Right atrium auricular region (tissue), 2 donors: Measurements from ENCODE around the gene NELL1. TPM values are rescaled to one million over a fixed set of nuclear protein-coding genes. Genes with fewer than 3 reads are reported as not detected.

ENCODE experiments used
- DNase-seq: peaks from one replicate; pipeline ENCODE4 v3.0.0-alpha.2; 2019; ENCODE audit warnings: low spot score
- H3K27ac ChIP-seq, 2 donors: fragments of 200-600 bp; sonication (generic); 1 replicate in 1 of 2; 2 replicates in 1 of 2; pipeline ENCODE4 v1.5.1; 2016 to 2019
- H3K27me3 ChIP-seq, 2 donors: fragments of 200-600 bp; sonication (generic); one replicate each; pipeline versions ENCODE4 v1.5.1 to v1.6.0; 2017 to 2019
- H3K36me3 ChIP-seq: fragments of 200-600 bp; sonication (generic); one replicate; pipeline ENCODE4 v1.5.1; 2016
- H3K4me1 ChIP-seq, 2 donors: fragments of 200-600 bp; sonication (generic); one replicate each; pipeline versions ENCODE4 v1.5.1 to v1.6.0; 2017 to 2019
- H3K4me3 ChIP-seq, 2 donors: fragments of 200-600 bp; sonication (generic); 1 replicate in 1 of 2; 2 replicates in 1 of 2; pipeline ENCODE4 v1.5.1; 2017 to 2019; ENCODE audit warnings: mild to moderate bottlenecking in 1 of 2, moderate library complexity in 1 of 2
- H3K9me3 ChIP-seq, 2 donors: fragments of 200-600 bp; sonication (generic); one replicate each; pipeline ENCODE4 v1.5.1; 2019
- total RNA-seq, 2 donors: library from RNA; depleted of rRNA; stranded (reverse); fragments of >200 nt; gene quantifications; one replicate each; pipeline ENCODE4 v1.1.0, GENCODE V29; 2016
- TF ChIP-seq, protein P1 (sequence below), 2 donors: fragments of 200-600 bp; sonication (generic); IDR thresholded peaks; one replicate each; pipeline ENCODE4 v1.5.1; 2019; ENCODE audit warnings: antibody characterized with exemption in 2 of 2

NELL1 gene
- total RNA-seq, 2 donors from 2014 or later, result not detected

DNA sequence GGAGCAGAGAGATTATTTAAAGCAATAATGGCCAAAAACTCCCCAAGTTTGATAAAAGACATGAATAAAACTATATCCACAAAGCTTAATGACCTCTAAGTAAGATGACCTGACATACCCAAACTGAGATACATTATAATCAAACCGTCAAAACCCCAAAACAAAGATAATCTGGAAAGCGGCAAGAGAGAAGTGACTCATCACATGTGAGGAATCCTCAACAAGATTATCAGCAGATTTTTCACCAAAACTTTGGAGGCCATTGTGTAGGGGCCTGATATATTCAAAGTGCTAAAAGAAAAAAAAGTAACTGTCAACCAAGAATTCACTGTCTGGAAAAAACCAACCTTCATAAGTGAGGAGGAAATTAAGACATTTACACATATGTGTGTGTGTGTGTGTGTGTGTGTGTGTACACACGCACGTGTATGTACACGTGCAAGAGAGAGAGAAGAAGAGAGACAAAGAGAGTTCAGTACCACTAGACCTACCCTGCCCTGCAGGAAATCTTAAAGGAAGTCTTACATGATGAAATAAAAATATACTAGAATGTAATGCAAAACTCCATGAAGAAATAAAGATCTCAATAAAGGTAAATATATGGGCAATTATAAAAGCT lies 752.4 kb downstream of the NELL1 start:
- TF ChIP-seq, protein P1, sequence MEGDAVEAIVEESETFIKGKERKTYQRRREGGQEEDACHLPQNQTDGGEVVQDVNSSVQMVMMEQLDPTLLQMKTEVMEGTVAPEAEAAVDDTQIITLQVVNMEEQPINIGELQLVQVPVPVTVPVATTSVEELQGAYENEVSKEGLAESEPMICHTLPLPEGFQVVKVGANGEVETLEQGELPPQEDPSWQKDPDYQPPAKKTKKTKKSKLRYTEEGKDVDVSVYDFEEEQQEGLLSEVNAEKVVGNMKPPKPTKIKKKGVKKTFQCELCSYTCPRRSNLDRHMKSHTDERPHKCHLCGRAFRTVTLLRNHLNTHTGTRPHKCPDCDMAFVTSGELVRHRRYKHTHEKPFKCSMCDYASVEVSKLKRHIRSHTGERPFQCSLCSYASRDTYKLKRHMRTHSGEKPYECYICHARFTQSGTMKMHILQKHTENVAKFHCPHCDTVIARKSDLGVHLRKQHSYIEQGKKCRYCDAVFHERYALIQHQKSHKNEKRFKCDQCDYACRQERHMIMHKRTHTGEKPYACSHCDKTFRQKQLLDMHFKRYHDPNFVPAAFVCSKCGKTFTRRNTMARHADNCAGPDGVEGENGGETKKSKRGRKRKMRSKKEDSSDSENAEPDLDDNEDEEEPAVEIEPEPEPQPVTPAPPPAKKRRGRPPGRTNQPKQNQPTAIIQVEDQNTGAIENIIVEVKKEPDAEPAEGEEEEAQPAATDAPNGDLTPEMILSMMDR (IDR thresholded peaks at IDR 0.05), result no peak
- no peak overlapping the region for H3K4me3 ChIP-seq
- no peaks in the 10 kb centered on the region for H3K9me3 ChIP-seq
- no peaks in the 10 kb centered on the region for H3K36me3 ChIP-seq
- H3K27me3 ChIP-seq, result no peaks in the 10 kb centered on the region
- H3K4me1 ChIP-seq, result no peaks in the 10 kb centered on the region
- DNase-seq, result no peak
- H3K27ac ChIP-seq, result no peak overlapping the region

- TF ChIP-seq, protein P1 (IDR thresholded peaks at IDR 0.05), result no peak
- no peaks in the 10 kb centered on the region for H3K9me3 ChIP-seq
- no peaks in the 10 kb centered on the region for H3K27me3 ChIP-seq
- no peak for DNase-seq
- H3K36me3 ChIP-seq, result no peaks in the 10 kb centered on the region
- H3K4me1 ChIP-seq, result no peaks in the 10 kb centered on the region
- H3K4me3 ChIP-seq, result no peak overlapping the region
- H3K27ac ChIP-seq, result no peak overlapping the region
Observed at GRCh38 chr11:21426931-21427330, 757.5 kb downstream of the NELL1 start.

GRCh38 chr11:21427726-21428125 lies 758.3 kb downstream of the NELL1 start:
- no peak for DNase-seq

DNA sequence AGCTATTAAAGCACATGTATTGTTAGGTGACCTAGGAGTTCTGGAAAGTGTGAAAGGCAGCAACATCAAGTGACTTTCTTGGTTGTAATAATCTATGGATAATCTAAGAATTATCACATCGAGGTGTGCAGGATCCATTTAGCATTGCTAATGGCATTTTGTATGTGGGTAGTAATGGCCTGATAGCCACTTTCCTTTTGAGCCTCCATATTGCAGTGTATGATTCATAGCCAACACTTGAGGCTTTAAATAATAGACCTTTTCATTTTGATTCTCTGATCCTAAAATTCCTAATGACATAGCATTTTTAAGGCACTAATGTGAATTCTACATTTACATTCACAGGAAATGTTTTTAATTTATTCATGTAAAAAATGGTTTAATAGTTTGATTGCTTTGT lies 759.4 kb downstream of the NELL1 start:
- Histone ChIP-seq H3K36me3 (no peaks in the 10 kb centered on the region), H3K27me3 (no peaks in the 10 kb centered on the region), H3K4me3 (no peak overlapping the region), H3K9me3 (no peaks in the 10 kb centered on the region), H3K4me1 (no peaks in the 10 kb centered on the region), H3K27ac (no peak overlapping the region)
- TF ChIP-seq, protein P1 (IDR thresholded peaks at IDR 0.05), result no peak
- DNase-seq, result no peak

More at GRCh38 chr11:21427726-21428125, 758.3 kb downstream of the NELL1 start:
- H3K27me3 ChIP-seq, result no peaks in the 10 kb centered on the region
- no peaks in the 10 kb centered on the region for H3K4me1 ChIP-seq
- H3K27ac ChIP-seq, result no peak overlapping the region
- no peaks in the 10 kb centered on the region for H3K36me3 ChIP-seq
- no peak overlapping the region for H3K4me3 ChIP-seq
- TF ChIP-seq, protein P1 (IDR thresholded peaks at IDR 0.05), result no peak
- H3K9me3 ChIP-seq, result no peaks in the 10 kb centered on the region

DNA sequence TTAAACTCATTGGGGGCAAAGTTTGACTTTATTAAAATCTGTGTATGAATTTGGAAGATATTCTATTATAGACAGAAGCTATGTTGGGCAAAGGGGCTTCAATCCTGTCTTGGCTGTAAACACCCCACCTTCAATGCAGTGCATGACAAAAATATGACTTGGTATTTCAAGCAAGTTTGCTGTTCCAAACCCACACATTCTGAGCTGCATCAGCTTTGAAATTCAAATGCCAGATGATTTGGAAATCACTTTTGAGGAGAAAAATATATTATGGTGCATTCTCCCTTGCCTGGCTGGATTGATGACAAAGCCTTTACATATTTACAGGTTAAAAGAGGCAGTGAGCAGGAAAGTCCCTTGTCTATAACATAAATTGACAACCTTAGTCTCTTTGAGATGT lies 760.0 kb downstream of the NELL1 start:
- TF ChIP-seq, protein P1 (IDR thresholded peaks at IDR 0.05), result no peak

GRCh38 chr11:21430537-21430936 lies 761.2 kb downstream of the NELL1 start:
- DNase-seq, result no peak
- no peak overlapping the region for H3K4me3 ChIP-seq
- no peaks in the 10 kb centered on the region for H3K4me1 ChIP-seq
- no peak overlapping the region for H3K27ac ChIP-seq
- no peaks in the 10 kb centered on the region for H3K36me3 ChIP-seq
- TF ChIP-seq, protein P1 (IDR thresholded peaks at IDR 0.05), result no peak
- no peaks in the 10 kb centered on the region for H3K27me3 ChIP-seq
- H3K9me3 ChIP-seq, result no peaks in the 10 kb centered on the region

More for the DNA sequence above, 760.0 kb downstream of the NELL1 start:
- Histone ChIP-seq H3K4me3 (no peak overlapping the region), H3K9me3 (no peaks in the 10 kb centered on the region), H3K4me1 (no peaks in the 10 kb centered on the region), H3K27ac (no peak overlapping the region), H3K36me3 (no peaks in the 10 kb centered on the region), H3K27me3 (no peaks in the 10 kb centered on the region)
- no peak for DNase-seq
